Renal pelvis (tissue), 4 donors: Measurements from ENCODE around the gene SLC43A1. TPM values are rescaled to one million over a fixed set of nuclear protein-coding genes. Genes with fewer than 3 reads are reported as not detected.
A peak's percentile ranks its signal among the peaks of the same experiment; 100 is the strongest.

Experiments
- DNase-seq: peaks from one replicate; pipeline ENCODE4 v3.0.0-alpha.2; 2013
- polyA plus RNA-seq, 3 donors: library from polyadenylated mRNA; unstranded; fragments of 120-200 nt; gene quantifications; one replicate each; pipeline ENCODE4 v1.2.1, GENCODE V29; 2013; ENCODE audit not compliant: insufficient read length in 3 of 3

SLC43A1 gene
- polyA plus RNA-seq, 3 donors, result 5.0 to 6.5 (median 5.5) TPM

GRCh38 chr11:57530596-57531507, 15.3 kb upstream of the SLC43A1 start, which contains the start of gene TIMM10:
Gene TIMM10 (minus strand): TSS chr11:57530754. CDS start chr11:57530189, 565 bp downstream.
- peak; percentile 97 for DNase-seq

DNA sequence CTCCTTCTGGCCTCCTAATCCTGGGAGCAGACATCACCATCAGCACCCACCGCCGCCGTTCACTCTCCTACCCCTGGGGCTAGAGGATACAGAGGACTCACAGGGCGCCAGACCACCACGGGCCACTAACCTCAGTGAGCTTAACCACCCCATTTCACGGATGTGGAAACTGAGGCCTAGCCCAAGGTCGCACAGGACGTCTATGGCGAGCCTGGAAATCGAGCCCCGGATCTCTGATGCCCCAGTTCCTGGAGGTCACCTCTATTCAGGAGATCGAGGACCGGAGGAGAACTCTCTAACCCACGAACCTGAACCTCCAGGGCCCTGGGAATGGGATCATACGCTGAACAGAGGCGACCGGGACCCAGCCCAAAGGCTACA, 14.7 kb upstream of the SLC43A1 start:
- DNase-seq, result no peak

DNA sequence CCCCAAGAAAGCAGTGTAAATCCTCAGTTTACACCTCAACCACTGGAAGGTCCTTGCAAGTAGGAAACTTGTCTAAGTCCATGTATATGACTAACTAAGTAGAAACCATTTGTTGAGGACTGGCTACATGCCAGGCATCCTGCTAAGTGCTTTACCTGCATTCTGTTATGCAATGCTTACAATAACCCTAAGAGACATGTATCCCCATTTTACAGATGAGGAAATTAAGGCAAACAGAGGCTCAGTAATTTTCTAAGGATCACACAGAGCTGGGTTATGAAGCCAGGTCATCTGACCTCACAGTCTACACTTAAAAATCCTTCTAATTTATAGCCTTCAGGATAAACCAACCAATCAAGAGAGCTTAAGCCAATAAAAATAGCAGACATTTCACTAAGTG, 13.5 kb upstream of the SLC43A1 start:
- no peak for DNase-seq

GRCh38 chr11:57527056-57527631, 11.6 kb upstream of the SLC43A1 start:
- DNase-seq, result peak; percentile 59

DNA sequence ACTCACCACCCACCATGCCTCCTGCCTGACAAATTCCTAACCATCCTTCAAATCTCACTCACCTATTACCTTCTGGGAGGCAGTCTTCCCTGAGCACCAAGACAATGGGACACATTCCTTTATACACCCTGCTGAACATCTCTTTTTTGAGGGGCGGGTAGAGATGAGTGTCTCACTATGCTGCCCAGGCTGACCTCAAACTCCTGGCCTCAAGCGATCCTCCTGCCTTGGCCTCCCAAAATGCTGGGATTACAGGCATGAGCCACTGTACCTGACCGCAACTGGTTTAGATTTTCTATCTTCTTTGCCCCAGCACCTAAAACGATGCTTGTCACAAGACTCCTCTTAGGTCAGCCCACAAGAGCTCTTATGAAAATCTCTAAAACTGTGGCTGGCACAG, 7.9 kb upstream of the SLC43A1 start:
- DNase-seq, result no peak

DNA sequence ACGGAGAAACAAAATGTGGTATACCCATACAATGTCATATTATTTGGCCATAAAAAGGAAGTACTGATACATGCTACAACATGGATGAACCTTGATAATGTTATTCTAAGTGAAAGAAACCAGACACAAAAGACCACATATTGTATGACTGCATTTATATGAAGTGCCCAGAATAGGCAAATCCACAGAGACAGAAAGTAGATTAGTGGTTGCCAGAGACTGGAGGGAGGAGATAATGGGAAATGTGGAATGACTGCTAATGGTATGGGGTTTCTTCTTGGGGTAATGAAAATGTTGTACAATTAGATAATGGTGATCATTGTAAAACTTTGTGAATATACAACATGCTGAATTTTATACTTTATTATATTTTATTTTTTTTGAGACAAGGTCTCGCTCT, 5.6 kb upstream of the SLC43A1 start:
- no peak for DNase-seq

DNA sequence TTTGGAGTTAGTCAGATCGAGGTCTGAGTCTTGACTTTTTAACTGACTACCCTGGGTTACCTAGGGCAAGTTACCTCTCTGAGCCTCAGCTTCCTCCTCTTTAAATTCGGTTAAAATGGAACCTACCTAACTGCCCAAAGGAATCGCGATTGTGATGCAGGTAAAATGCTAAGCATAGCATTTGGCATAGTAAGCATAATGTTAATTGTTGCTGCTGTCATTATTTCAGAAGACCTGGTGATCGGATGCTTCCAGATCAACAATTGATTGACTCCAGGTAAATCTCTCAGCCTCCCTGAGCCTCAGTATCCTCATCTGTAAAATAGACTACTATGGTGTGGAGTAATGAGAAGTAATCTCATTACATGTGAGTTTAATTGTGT, 550 bp upstream of the SLC43A1 start:
- DNase-seq, result no peak

DNA sequence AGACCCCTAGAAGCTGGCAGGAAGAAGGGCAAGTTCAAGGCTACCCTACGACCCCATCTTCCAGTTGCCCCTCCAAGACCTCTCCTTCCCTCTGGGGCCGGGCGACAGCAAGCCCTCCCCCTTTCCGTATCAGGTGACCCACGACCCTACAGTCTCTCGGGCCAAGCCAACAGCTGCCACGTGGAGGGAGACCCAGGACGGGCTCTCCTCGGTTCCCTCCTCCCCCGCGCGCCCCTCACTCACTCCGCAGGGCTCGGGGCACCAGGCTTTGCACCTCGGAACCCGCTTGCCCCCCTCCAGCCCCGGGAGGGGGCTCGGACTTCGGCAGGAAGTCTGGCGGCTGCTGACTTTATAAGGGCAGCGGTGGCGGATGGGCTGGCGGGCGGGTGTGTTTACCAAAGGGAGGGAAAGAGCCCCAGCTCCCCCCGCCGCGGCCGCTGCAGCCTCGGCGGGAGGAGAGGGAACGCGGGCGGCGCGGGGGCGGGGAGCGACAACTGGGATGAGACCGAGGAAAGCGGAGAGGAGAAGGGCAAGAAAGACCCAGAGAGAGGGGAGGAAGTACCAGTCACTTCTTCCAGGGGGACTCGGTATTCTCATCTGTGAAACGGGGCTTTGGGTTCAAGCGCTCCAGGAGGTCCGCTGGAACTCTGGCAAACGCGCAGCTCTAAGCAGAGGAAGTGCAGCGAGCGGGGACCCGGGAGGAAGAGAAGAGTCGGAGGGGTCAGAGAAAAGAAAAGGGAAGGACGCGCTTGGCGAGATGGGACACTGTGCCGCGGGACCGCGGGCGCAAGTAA, 767 bp downstream of the SLC43A1 start:
- DNase-seq, result peak; percentile 24

DNA sequence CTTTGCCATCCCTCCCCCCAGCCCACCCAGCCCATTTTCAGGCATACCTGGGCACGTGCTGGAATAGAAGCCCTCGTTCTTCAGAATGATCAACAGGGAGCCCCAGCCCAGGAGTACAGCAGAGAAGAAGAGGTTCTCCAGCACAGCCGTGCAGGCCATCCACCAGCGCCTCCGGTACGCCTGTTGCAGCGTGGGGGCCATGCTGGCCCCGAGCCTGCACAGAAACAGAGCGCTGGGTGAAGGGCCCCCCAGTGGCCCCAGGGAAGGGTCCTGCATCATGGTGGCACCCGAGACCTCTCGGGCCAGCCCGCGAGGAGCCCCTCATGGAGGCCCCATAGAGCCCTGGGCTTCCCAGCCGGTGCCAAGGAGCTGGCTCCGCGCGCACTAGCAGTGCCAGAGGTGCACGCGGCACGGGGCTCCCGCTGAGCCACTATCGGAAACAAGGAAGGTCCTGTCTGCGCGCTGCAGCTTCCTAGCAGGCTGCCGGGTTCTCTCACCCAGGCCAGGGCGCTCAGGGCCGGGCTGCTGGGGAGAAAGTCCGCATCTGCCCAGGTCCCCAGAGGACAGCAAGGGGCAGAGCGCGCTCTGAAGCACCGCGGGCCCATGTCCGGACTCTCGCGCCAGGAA, 1.5 kb downstream of the SLC43A1 start:
- DNase-seq, result no peak

GRCh38 chr11:57513452-57513795, 2.1 kb downstream of the SLC43A1 start:
- no peak for DNase-seq

GRCh38 chr11:57512646-57513451, 2.7 kb downstream of the SLC43A1 start:
- no peak for DNase-seq

DNA sequence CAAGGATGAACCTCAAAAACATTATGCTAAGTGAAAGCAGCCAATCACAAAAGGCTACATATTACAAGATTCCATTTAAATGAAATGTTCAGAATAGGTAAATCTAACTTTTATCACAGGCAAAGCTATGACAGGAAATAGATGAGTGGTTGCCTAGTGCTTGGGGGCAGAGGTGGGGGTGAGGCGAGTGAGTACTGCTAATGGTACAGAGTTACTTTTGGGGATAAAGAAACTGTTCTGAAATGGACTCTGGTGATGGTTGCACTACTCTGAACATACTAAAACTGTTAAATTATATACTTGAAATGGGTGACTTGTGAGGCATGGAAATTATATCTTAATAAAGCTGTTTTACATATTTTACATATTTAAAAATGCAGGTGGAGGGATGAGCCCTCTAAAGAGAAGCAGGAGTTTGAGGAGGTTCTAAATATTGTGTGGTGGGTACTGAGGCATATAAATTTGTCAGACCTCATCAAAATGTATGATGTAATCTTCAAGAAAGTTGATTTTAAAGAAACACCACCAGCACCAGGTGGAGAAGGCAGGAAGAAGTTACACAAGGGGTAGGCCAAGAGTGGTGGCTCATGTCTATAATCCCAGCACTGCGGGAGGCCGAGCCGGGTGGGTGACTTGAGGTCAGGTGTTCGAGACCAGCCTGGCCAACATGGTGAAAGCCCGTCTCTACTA, 3.6 kb downstream of the SLC43A1 start:
- DNase-seq, result no peak

DNA sequence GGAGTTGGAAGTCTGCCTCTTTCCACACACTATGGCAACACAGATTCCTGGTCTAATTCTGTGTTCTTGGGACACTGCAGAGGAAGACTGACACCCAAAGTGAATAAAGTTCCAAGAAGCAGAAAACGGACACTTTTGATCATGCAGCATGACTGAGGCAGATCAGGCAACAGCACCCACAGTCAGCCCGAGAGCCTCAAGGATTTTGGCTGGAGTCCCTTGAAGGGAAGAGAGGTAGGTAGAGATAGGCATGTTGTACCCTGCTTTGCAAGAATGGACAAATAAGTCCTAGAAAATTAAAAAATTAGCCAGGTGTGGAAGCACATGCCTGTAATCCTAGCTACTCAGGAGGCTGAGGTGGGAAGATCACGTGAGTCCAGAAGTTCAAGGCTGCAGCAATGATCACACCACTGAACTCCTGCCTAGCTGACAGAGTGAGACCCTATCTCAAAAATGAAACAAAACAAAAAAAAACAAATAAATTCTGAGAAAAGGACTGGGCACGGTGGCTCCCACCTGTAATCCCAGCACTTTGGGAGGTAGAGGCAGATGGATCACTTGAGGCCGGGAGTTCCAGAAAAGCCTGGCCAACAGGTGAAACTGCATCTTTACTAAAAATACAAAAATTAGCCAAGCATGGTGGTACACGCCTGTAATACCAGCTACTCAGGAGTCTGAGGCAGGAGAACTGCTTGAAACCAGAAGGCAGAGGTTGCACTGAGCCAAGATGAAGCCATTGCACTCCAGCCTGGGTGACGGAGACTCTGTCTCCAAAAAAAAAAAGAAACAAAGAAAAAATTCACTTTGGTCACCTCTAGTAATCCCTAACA, 6.9 kb downstream of the SLC43A1 start:
- no peak for DNase-seq

DNA sequence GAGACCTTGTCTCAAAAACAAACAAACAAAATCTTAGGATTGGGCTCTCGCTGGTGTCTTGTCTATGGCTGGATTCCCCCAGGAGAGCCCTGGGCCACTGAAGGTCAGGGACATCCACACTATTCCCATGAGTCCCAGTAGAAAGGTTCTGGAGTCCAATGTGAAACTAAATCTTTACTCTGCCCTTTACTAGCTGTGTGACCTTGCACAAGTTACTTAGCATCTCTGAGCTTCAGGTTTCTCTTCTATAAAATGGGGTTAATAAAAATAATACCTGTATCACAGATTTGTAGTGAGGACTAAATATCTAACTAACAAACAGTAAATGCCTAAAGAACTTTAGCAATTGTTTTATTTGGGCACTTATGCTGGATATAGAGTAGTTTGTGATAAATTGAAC, 9.0 kb downstream of the SLC43A1 start:
- no peak for DNase-seq

- DNase-seq, result no peak
Observed at GRCh38 chr11:57504511-57504910, 11.0 kb downstream of the SLC43A1 start.

GRCh38 chr11:57502870-57503269, 12.6 kb downstream of the SLC43A1 start:
- DNase-seq, result no peak

DNA sequence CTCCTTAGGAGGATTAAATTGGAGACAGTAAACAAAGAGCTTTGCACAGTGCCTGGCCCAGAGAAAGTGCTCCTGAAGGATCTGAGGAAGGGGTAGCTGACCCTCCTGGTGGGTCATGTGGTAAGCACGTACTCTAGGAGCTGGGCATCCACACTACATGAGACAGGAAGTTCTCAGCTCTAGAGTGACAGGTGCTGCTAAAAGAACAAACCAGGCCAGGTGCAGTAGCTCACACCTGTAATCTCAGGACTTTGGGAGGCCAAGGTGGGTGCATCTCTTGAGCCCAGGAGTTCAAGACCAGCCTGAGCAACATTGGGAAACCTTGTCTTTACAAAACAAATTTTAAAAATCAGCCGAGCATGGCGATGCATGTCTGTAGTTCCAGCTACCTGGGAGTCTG, 13.1 kb downstream of the SLC43A1 start:
- DNase-seq, result no peak

GRCh38 chr11:57501953-57502352, 13.5 kb downstream of the SLC43A1 start:
- no peak for DNase-seq

- no peak for DNase-seq
Observed at GRCh38 chr11:57500926-57501325, 14.6 kb downstream of the SLC43A1 start.

- DNase-seq, result no peak
Observed at GRCh38 chr11:57500515-57500914, 15.0 kb downstream of the SLC43A1 start.
